NCI-H82 treated with DMSO at 0.1 percent for 48 hours (cell line): ENCODE measurements around the gene NDUFA8.

ENCODE experiments used
- DNase-seq: peaks from one replicate; lab custom pipeline; 2025; ENCODE audit not compliant: unreplicated experiment; lab: John Stamatoyannopoulos, UW

NDUFA8 gene

GRCh38 chr9:122186301-122186700 is 26.7 kb upstream of the NDUFA8 start:
- DNase-seq, result no peak

GRCh38 chr9:122184551-122184950 is 25.0 kb upstream of the NDUFA8 start:
- no peak for DNase-seq

- no peak for DNase-seq
Measured at GRCh38 chr9:122183501-122183900, 23.9 kb upstream of the NDUFA8 start.

- DNase-seq, result no peak
Measured at GRCh38 chr9:122180633-122181032, 21.1 kb upstream of the NDUFA8 start.

GRCh38 chr9:122179690-122180074 is 20.1 kb upstream of the NDUFA8 start:
- no peak for DNase-seq

GRCh38 chr9:122179054-122179689 is 19.6 kb upstream of the NDUFA8 start:
- no peak for DNase-seq

GRCh38 chr9:122176916-122177315 is 17.3 kb upstream of the NDUFA8 start:
- DNase-seq, result no peak

- no peak for DNase-seq
Measured at GRCh38 chr9:122173670-122174069, 14.1 kb upstream of the NDUFA8 start.

GRCh38 chr9:122172131-122172530 is 12.6 kb upstream of the NDUFA8 start:
- no peak for DNase-seq

GRCh38 chr9:122168356-122168755 is 8.8 kb upstream of the NDUFA8 start:
- DNase-seq, result no peak

- no peak for DNase-seq
Measured at GRCh38 chr9:122164286-122164685, 4.7 kb upstream of the NDUFA8 start.

GRCh38 chr9:122162415-122162814 is 2.8 kb upstream of the NDUFA8 start:
- no peak for DNase-seq

GRCh38 chr9:122159925-122160246 is 307 bp upstream of the NDUFA8 start:
- DNase-seq, result no peak

- peak; percentile 8 for DNase-seq
Measured at GRCh38 chr9:122158202-122158601, 1.4 kb downstream of the NDUFA8 start.

- no peak for DNase-seq
Measured at GRCh38 chr9:122155796-122156195, 3.8 kb downstream of the NDUFA8 start.

GRCh38 chr9:122151267-122151828 is 8.2 kb downstream of the NDUFA8 start:
- DNase-seq, result no peak

GRCh38 chr9:122145592-122145863 is 14.1 kb downstream of the NDUFA8 start:
- no peak for DNase-seq

GRCh38 chr9:122144836-122145591 is 14.6 kb downstream of the NDUFA8 start:
- DNase-seq, result no peak

- DNase-seq, result no peak
Measured at GRCh38 chr9:122143876-122144405, 15.6 kb downstream of the NDUFA8 start.

- DNase-seq, result no peak
Measured at GRCh38 chr9:122143296-122143695, 16.3 kb downstream of the NDUFA8 start.

- DNase-seq, result no peak
Measured at GRCh38 chr9:122141671-122142070, 17.9 kb downstream of the NDUFA8 start.

GRCh38 chr9:122140368-122141193 is 19.0 kb downstream of the NDUFA8 start:
- DNase-seq, result no peak
